ENCODE data around the gene MET.

The MET gene

GRCh38 chr7:116707289-116707688 lies 35.3 kb downstream of the MET start:
- H3K9ac ChIP-seq (ENCODE audit: low read length): no peak overlapping the region
- H3K4me2 ChIP-seq (ENCODE audit: low read length): no peak overlapping the region
- H3K23ac ChIP-seq (ENCODE audit: low read length): no peak overlapping the region
- H3K4me1 ChIP-seq (ENCODE audit: control insufficient read depth in 1 of 2, insufficient read depth in 2 of 2, low read length in 2 of 2): peaks cover 2 to 4% of the 10 kb centered on the region in 2 experiments
- H3K18ac ChIP-seq (ENCODE audit: low read length): no peak overlapping the region
- no peak overlapping the region for H2BK120ac ChIP-seq (ENCODE audit: insufficient read depth, low read length, poor library complexity)
- no peak overlapping the region for H3K14ac ChIP-seq (ENCODE audit: low read length)
- no peak overlapping the region for H4K12ac ChIP-seq (ENCODE audit: low read depth, low read length)
- H4K91ac ChIP-seq (ENCODE audit: low read depth, low read length): no peak overlapping the region
- DNase-seq: no peak
- no peak overlapping the region for H2BK5ac ChIP-seq (ENCODE audit: low read depth, low read length, poor library complexity)
- H3K27me3 ChIP-seq (ENCODE audit: insufficient read depth, low read length): no peaks in the 10 kb centered on the region
- no peak overlapping the region for H2BK12ac ChIP-seq (ENCODE audit: low read length)
- no peak overlapping the region for H2AK5ac ChIP-seq (ENCODE audit: low read length)
- H3K4ac ChIP-seq (ENCODE audit: low read depth, low read length): no peak overlapping the region
- H4K8ac ChIP-seq (ENCODE audit: low read depth, low read length): no peak overlapping the region
- no peaks in the 10 kb centered on the region for H3K9me3 ChIP-seq (ENCODE audit: insufficient read depth, low read depth, low read length)
- H3K79me1 ChIP-seq (ENCODE audit: low read length): no peaks in the 10 kb centered on the region
- no peaks in the 10 kb centered on the region for H3K79me2 ChIP-seq (ENCODE audit: control insufficient read depth, insufficient read depth, low read length, poor library complexity)
- no CpG with 5 or more reads among the region's 3 CpGs for WGBS (ENCODE audit: extremely low coverage, insufficient coverage, insufficient read length)
- no peak overlapping the region for H3K27ac ChIP-seq (ENCODE audit: low read depth, low read length)
- no peak overlapping the region for H3K4me3 ChIP-seq (ENCODE audit: low read depth, low read length)
- no peak overlapping the region for H2AFZ ChIP-seq (ENCODE audit: insufficient read depth, low read length, poor library complexity)
- H3K36me3 ChIP-seq (ENCODE audit: control insufficient read depth in 1 of 2, insufficient read depth in 2 of 2, low read length in 2 of 2): no peaks in the 10 kb centered on the region

DNA sequence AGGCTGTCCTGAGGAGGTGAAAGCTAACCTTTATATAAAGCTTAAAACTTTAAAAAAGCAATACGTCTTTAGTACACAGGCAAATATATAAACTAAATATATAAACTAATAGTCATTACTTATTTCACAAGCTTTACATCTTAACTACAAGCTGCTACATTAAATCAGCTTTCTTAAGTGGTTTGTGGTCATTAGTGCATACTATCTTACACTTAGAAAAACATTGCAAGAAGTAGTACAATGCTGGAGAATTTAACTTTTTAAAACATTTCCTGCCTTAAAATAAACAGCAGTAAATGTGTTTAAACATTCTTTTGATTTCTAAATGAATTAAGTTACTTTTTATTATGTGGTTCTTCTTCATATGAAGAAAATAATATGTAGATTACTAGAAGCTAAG lies 36.3 kb downstream of the MET start:
- Histone ChIP-seq H4K8ac (ENCODE audit: low read depth, low read length) (no peak overlapping the region), H3K4me3 (ENCODE audit: low read depth, low read length) (no peak overlapping the region), H3K9ac (ENCODE audit: low read length) (no peak overlapping the region), H2AFZ (ENCODE audit: insufficient read depth, low read length, poor library complexity) (no peak overlapping the region), H2AK5ac (ENCODE audit: low read length) (no peak overlapping the region), H3K18ac (ENCODE audit: low read length) (no peak overlapping the region), H3K4me2 (ENCODE audit: low read length) (no peak overlapping the region), H3K14ac (ENCODE audit: low read length) (no peak overlapping the region), H3K27ac (ENCODE audit: low read depth, low read length) (no peak overlapping the region), H2BK5ac (ENCODE audit: low read depth, low read length, poor library complexity) (no peak overlapping the region), H3K4ac (ENCODE audit: low read depth, low read length) (no peak overlapping the region), H3K79me2 (ENCODE audit: control insufficient read depth, insufficient read depth, low read length, poor library complexity) (no peaks in the 10 kb centered on the region), H3K4me1 (ENCODE audit: control insufficient read depth in 1 of 2, insufficient read depth in 2 of 2, low read length in 2 of 2) (peaks cover 2 to 4% of the 10 kb centered on the region in 2 experiments), H3K79me1 (ENCODE audit: low read length) (no peaks in the 10 kb centered on the region), H2BK12ac (ENCODE audit: low read length) (no peak overlapping the region), H3K27me3 (ENCODE audit: insufficient read depth, low read length) (no peaks in the 10 kb centered on the region), H2BK120ac (ENCODE audit: insufficient read depth, low read length, poor library complexity) (no peak overlapping the region), H3K9me3 (ENCODE audit: insufficient read depth, low read depth, low read length) (no peaks in the 10 kb centered on the region), H4K12ac (ENCODE audit: low read depth, low read length) (no peak overlapping the region), H3K36me3 (ENCODE audit: control insufficient read depth in 1 of 2, insufficient read depth in 2 of 2, low read length in 2 of 2) (no peaks in the 10 kb centered on the region), H3K23ac (ENCODE audit: low read length) (no peak overlapping the region), H4K91ac (ENCODE audit: low read depth, low read length) (no peak overlapping the region)
- DNase-seq: no peak
- WGBS (ENCODE audit: extremely low coverage, insufficient coverage, insufficient read length): no CpG with 5 or more reads among the region's 1 CpG

DNA sequence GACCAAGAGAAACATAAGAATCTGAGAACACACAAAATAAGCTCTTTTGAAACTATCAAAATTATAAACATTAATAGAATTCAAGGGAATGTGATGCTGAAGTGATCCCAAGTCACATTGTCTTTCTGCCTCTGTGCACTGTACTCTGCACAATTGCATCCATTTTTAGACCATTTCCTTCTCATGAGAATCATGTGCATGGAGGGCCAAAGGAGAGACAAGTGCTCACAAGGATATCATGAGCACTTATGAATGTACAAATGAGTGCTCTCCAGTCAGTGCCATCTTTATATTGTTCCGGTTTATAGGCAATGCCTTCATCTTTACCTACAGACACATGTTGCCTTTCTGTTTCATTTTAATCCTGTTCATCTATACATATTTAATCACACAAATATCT lies 36.9 kb downstream of the MET start:
- Histone ChIP-seq H2BK120ac (ENCODE audit: insufficient read depth, low read length, poor library complexity) (no peak overlapping the region), H3K4ac (ENCODE audit: low read depth, low read length) (no peak overlapping the region), H4K8ac (ENCODE audit: low read depth, low read length) (no peak overlapping the region), H2BK5ac (ENCODE audit: low read depth, low read length, poor library complexity) (no peak overlapping the region), H3K18ac (ENCODE audit: low read length) (no peak overlapping the region), H3K4me3 (ENCODE audit: low read depth, low read length) (no peak overlapping the region), H3K4me1 (ENCODE audit: control insufficient read depth in 1 of 2, insufficient read depth in 2 of 2, low read length in 2 of 2) (peaks cover 2 to 4% of the 10 kb centered on the region in 2 experiments), H3K23ac (ENCODE audit: low read length) (no peak overlapping the region), H3K79me1 (ENCODE audit: low read length) (no peaks in the 10 kb centered on the region), H3K4me2 (ENCODE audit: low read length) (no peak overlapping the region), H2BK12ac (ENCODE audit: low read length) (no peak overlapping the region), H3K14ac (ENCODE audit: low read length) (no peak overlapping the region), H2AFZ (ENCODE audit: insufficient read depth, low read length, poor library complexity) (no peak overlapping the region), H3K79me2 (ENCODE audit: control insufficient read depth, insufficient read depth, low read length, poor library complexity) (no peaks in the 10 kb centered on the region), H3K27ac (ENCODE audit: low read depth, low read length) (no peak overlapping the region), H3K27me3 (ENCODE audit: insufficient read depth, low read length) (no peaks in the 10 kb centered on the region), H2AK5ac (ENCODE audit: low read length) (no peak overlapping the region), H4K12ac (ENCODE audit: low read depth, low read length) (no peak overlapping the region), H3K36me3 (ENCODE audit: control insufficient read depth in 1 of 2, insufficient read depth in 2 of 2, low read length in 2 of 2) (no peaks in the 10 kb centered on the region), H3K9me3 (ENCODE audit: insufficient read depth, low read depth, low read length) (no peaks in the 10 kb centered on the region), H4K91ac (ENCODE audit: low read depth, low read length) (no peak overlapping the region), H3K9ac (ENCODE audit: low read length) (no peak overlapping the region)
- no peak for DNase-seq
- WGBS (ENCODE audit: extremely low coverage, insufficient coverage, insufficient read length): no CpG with 5 or more reads among the region's 1 CpG

DNA sequence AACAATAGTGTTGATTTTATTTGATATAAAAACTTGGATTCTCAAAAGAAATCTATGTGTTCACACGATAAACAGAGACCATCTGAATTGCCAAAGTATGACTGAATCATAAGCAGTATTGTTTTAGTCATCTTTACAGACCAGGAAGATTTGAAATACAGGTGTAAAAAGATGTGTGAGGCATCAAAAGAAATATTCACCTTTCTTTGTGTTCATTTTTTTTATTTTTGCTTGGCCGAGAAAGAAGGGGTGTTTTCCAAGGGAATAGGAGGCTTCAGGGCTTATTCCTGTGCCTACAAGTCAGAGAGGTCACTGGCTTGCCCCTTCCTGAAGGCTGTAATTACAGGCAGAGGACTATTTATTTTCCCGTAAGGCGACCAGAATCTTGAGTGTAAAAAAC lies 37.3 kb downstream of the MET start:
- no CpG with 5 or more reads among the region's 4 CpGs for WGBS (ENCODE audit: extremely low coverage, insufficient coverage, insufficient read length)
- Histone ChIP-seq H2AK5ac (ENCODE audit: low read length) (no peak overlapping the region), H2BK12ac (ENCODE audit: low read length) (no peak overlapping the region), H3K23ac (ENCODE audit: low read length) (no peak overlapping the region), H2BK120ac (ENCODE audit: insufficient read depth, low read length, poor library complexity) (no peak overlapping the region), H4K91ac (ENCODE audit: low read depth, low read length) (no peak overlapping the region), H3K4me1 (ENCODE audit: control insufficient read depth in 1 of 2, insufficient read depth in 2 of 2, low read length in 2 of 2) (peaks cover 2 to 4% of the 10 kb centered on the region in 2 experiments), H3K18ac (ENCODE audit: low read length) (no peak overlapping the region), H3K27me3 (ENCODE audit: insufficient read depth, low read length) (no peaks in the 10 kb centered on the region), H4K8ac (ENCODE audit: low read depth, low read length) (no peak overlapping the region), H3K79me2 (ENCODE audit: control insufficient read depth, insufficient read depth, low read length, poor library complexity) (no peaks in the 10 kb centered on the region), H2BK5ac (ENCODE audit: low read depth, low read length, poor library complexity) (no peak overlapping the region), H3K4me3 (ENCODE audit: low read depth, low read length) (no peak overlapping the region), H3K14ac (ENCODE audit: low read length) (no peak overlapping the region), H3K36me3 (ENCODE audit: control insufficient read depth in 1 of 2, insufficient read depth in 2 of 2, low read length in 2 of 2) (no peaks in the 10 kb centered on the region), H3K79me1 (ENCODE audit: low read length) (no peaks in the 10 kb centered on the region), H3K4me2 (ENCODE audit: low read length) (no peak overlapping the region), H3K9me3 (ENCODE audit: insufficient read depth, low read depth, low read length) (no peaks in the 10 kb centered on the region), H3K9ac (ENCODE audit: low read length) (no peak overlapping the region), H4K12ac (ENCODE audit: low read depth, low read length) (no peak overlapping the region), H2AFZ (ENCODE audit: insufficient read depth, low read length, poor library complexity) (no peak overlapping the region), H3K27ac (ENCODE audit: low read depth, low read length) (no peak overlapping the region), H3K4ac (ENCODE audit: low read depth, low read length) (no peak overlapping the region)
- no peak for DNase-seq
